HepG2 (cell line): ENCODE measurements around the gene REST. TPM values are rescaled to one million over a fixed set of nuclear protein-coding genes. Genes with fewer than 3 reads are reported as not detected.

ENCODE experiments used
- CHD4 ChIP-seq: fragments of 200-600 bp; sonication (generic); IDR thresholded peaks from 2 replicates; pipeline ENCODE4 v1.7.0; 2017; ENCODE audit warnings: mild to moderate bottlenecking, low read length, borderline replicate concordance
- NFATC3 ChIP-seq: sonication (generic); formaldehyde crosslinking; IDR thresholded peaks from 2 replicates; pipeline ENCODE4 v1.5.1; 2020; ENCODE audit warnings: mild to moderate bottlenecking, missing genetic modification reagents
- NR2F6 ChIP-seq, 2 experiments: IDR thresholded peaks; 2 replicates each; pipeline ENCODE4 v1.6.1; 2016; ENCODE audit warnings: antibody characterized with exemption in 1 of 2, mild to moderate bottlenecking in 1 of 2
- ZFYVE20 ChIP-seq: sonication (generic); formaldehyde crosslinking; IDR thresholded peaks from 2 replicates; pipeline ENCODE4 v1.8.0; 2023; ENCODE audit warnings: low read depth, mild to moderate bottlenecking, moderate library complexity, missing genetic modification reagents, borderline replicate concordance
- ZNF605 ChIP-seq: sonication (generic); formaldehyde crosslinking; IDR thresholded peaks from 2 replicates; pipeline ENCODE4 v1.8.0; 2022; ENCODE audit warnings: mild to moderate bottlenecking, missing genetic modification reagents
- polyA plus RNA-seq, 8 experiments: library from polyadenylated mRNA; depleted of rRNA in 3 of 8; stranded (reverse) in 7 of 8; unstranded in 1 of 8; fragments of >200 nt; fragmentation: Illumina TruSeq in 4 of 8; extraction: Trizol in 4 of 8; gene quantifications; 2 replicates each; pipeline versions ENCODE4 v1.2.1 to v1.2.3, GENCODE V29; 2011 to 2016; ENCODE audit warnings: low read depth in 4 of 8, missing spikeins in 1 of 8, mixed read lengths in 1 of 8; ENCODE audit not compliant: insufficient read depth in 1 of 8
- total RNA-seq, 5 experiments: library from RNA; depleted of rRNA; stranded (reverse); fragments of >200 nt; fragmentation: Illumina TruSeq; extraction: Trizol; gene quantifications; 2 replicates each; pipeline ENCODE4 v1.2.3, GENCODE V29; 2016; ENCODE audit warnings: low read depth in 1 of 5
- TF ChIP-seq, protein P1 (sequence below): sonication (generic); formaldehyde crosslinking; IDR thresholded peaks from 2 replicates; pipeline ENCODE4 v1.4.0; 2020; ENCODE audit warnings: missing genetic modification reagents
- TF ChIP-seq, protein P2 (sequence below): IDR thresholded peaks from 2 replicates; pipeline ENCODE4 v1.4.0; 2020; ENCODE audit warnings: mild to moderate bottlenecking, missing genetic modification reagents
- TF ChIP-seq, protein P3 (sequence below): sonication (generic); formaldehyde crosslinking; IDR thresholded peaks from one replicate; pipeline ENCODE4 v1.5.1; 2020; ENCODE audit warnings: mild to moderate bottlenecking, missing genetic modification reagents; ENCODE audit errors: not compliant biosample characterization
- TF ChIP-seq, protein P4 (sequence below): sonication (generic); formaldehyde crosslinking; IDR thresholded peaks from 2 replicates; pipeline ENCODE4 v1.5.0; 2020; ENCODE audit warnings: mild to moderate bottlenecking, missing genetic modification reagents
- TF ChIP-seq, protein P5 (sequence below): sonication (generic); formaldehyde crosslinking; IDR thresholded peaks from 2 replicates; pipeline ENCODE4 v1.8.0; 2022; ENCODE audit warnings: mild to moderate bottlenecking, missing genetic modification reagents, moderate library complexity

The REST gene
- total and polyA plus RNA-seq, 2 of the 13 experiments (the other 11 are each of a cell fraction or from before 2014, with no cell fraction given) = 12.7 to 22.4 TPM

DNA sequence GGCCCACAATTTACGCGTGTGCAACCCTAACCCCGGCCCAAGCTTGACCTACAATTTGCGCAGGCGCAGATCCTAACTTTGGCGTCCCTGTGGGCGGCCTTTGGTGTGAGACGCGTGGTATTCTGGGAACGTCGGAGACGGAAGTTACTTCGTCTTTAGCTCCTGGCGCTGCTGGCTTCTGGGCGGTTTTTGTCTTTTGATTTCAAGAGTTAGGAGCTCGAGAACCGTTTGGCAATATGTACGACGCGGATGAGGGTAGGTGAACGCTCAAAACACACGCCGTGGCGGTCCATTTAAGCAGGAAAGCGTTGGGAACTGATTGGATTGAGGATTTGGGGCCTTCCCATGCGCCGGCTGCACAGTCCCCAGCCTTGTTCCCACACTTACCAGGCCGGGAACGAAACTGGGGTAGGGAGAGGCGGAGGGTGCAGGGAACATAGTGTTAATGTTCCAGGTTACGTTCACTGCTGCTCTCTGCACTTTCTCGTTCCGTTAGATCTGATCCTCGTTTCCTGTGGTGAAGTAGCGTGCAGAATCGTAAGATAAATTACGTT is 71.1 kb downstream of the REST start, which contains the start of gene POLR2B (continued):
- TF ChIP-seq ZFYVE20 (CRISPR knock-in tag) (no peak), NFATC3 (CRISPR knock-in tag) (0 out of 2 replicates have a peak, but pooled peaks have one; percentile 48), ZNF605 (CRISPR knock-in tag) (no peak; the same call in 1 of the 2 replicates), NR2F6 (IDR thresholded peaks at IDR 0.05) (no peak), NR2F6 (CRISPR knock-in tag; IDR thresholded peaks at IDR 0.05) (no peak), CHD4 (no peak)
- TF ChIP-seq, protein P1, sequence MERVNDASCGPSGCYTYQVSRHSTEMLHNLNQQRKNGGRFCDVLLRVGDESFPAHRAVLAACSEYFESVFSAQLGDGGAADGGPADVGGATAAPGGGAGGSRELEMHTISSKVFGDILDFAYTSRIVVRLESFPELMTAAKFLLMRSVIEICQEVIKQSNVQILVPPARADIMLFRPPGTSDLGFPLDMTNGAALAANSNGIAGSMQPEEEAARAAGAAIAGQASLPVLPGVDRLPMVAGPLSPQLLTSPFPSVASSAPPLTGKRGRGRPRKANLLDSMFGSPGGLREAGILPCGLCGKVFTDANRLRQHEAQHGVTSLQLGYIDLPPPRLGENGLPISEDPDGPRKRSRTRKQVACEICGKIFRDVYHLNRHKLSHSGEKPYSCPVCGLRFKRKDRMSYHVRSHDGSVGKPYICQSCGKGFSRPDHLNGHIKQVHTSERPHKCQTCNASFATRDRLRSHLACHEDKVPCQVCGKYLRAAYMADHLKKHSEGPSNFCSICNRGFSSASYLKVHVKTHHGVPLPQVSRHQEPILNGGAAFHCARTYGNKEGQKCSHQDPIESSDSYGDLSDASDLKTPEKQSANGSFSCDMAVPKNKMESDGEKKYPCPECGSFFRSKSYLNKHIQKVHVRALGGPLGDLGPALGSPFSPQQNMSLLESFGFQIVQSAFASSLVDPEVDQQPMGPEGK = no peak; the same call in 1 of the 2 replicates
- TF ChIP-seq, protein P2, sequence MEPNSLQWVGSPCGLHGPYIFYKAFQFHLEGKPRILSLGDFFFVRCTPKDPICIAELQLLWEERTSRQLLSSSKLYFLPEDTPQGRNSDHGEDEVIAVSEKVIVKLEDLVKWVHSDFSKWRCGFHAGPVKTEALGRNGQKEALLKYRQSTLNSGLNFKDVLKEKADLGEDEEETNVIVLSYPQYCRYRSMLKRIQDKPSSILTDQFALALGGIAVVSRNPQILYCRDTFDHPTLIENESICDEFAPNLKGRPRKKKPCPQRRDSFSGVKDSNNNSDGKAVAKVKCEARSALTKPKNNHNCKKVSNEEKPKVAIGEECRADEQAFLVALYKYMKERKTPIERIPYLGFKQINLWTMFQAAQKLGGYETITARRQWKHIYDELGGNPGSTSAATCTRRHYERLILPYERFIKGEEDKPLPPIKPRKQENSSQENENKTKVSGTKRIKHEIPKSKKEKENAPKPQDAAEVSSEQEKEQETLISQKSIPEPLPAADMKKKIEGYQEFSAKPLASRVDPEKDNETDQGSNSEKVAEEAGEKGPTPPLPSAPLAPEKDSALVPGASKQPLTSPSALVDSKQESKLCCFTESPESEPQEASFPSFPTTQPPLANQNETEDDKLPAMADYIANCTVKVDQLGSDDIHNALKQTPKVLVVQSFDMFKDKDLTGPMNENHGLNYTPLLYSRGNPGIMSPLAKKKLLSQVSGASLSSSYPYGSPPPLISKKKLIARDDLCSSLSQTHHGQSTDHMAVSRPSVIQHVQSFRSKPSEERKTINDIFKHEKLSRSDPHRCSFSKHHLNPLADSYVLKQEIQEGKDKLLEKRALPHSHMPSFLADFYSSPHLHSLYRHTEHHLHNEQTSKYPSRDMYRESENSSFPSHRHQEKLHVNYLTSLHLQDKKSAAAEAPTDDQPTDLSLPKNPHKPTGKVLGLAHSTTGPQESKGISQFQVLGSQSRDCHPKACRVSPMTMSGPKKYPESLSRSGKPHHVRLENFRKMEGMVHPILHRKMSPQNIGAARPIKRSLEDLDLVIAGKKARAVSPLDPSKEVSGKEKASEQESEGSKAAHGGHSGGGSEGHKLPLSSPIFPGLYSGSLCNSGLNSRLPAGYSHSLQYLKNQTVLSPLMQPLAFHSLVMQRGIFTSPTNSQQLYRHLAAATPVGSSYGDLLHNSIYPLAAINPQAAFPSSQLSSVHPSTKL (CRISPR knock-in tag) = peak; percentile 13; the same call in 1 of the 2 replicates
- TF ChIP-seq, protein P3, sequence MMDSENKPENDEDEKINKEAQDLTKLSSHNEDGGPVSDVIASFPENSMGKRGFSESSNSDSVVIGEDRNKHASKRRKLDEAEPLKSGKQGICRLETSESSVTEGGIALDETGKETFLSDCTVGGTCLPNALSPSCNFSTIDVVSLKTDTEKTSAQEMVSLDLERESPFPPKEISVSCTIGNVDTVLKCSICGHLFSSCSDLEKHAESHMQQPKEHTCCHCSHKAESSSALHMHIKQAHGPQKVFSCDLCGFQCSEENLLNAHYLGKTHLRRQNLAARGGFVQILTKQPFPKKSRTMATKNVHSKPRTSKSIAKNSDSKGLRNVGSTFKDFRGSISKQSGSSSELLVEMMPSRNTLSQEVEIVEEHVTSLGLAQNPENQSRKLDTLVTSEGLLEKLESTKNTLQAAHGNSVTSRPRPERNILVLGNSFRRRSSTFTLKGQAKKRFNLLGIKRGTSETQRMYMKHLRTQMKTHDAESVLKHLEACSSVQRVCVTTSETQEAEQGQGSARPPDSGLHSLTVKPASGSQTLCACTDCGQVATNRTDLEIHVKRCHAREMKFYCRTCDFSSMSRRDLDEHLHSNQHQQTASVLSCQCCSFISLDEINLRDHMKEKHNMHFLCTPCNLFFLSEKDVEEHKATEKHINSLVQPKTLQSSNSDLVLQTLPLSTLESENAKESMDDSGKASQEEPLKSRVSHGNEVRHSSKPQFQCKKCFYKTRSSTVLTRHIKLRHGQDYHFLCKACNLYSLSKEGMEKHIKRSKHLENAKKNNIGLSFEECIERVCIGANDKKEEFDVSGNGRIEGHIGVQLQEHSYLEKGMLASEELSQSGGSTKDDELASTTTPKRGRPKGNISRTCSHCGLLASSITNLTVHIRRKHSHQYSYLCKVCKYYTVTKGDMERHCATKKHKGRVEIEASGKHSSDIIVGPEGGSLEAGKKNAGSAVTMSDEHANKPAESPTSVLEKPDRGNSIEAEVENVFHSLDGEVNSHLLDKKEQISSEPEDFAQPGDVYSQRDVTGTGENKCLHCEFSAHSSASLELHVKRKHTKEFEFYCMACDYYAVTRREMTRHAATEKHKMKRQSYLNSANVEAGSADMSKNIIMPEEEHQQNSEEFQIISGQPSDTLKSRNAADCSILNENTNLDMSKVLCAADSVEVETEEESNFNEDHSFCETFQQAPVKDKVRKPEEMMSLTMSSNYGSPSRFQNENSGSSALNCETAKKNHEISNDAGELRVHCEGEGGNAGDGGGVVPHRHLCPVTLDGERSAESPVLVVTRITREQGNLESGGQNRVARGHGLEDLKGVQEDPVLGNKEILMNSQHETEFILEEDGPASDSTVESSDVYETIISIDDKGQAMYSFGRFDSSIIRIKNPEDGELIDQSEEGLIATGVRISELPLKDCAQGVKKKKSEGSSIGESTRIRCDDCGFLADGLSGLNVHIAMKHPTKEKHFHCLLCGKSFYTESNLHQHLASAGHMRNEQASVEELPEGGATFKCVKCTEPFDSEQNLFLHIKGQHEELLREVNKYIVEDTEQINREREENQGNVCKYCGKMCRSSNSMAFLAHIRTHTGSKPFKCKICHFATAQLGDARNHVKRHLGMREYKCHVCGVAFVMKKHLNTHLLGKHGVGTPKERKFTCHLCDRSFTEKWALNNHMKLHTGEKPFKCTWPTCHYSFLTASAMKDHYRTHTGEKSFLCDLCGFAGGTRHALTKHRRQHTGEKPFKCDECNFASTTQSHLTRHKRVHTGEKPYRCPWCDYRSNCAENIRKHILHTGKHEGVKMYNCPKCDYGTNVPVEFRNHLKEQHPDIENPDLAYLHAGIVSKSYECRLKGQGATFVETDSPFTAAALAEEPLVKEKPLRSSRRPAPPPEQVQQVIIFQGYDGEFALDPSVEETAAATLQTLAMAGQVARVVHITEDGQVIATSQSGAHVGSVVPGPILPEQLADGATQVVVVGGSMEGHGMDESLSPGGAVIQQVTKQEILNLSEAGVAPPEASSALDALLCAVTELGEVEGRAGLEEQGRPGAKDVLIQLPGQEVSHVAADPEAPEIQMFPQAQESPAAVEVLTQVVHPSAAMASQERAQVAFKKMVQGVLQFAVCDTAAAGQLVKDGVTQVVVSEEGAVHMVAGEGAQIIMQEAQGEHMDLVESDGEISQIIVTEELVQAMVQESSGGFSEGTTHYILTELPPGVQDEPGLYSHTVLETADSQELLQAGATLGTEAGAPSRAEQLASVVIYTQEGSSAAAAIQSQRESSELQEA (CRISPR knock-in tag) = peak; percentile 39
- TF ChIP-seq, protein P4, sequence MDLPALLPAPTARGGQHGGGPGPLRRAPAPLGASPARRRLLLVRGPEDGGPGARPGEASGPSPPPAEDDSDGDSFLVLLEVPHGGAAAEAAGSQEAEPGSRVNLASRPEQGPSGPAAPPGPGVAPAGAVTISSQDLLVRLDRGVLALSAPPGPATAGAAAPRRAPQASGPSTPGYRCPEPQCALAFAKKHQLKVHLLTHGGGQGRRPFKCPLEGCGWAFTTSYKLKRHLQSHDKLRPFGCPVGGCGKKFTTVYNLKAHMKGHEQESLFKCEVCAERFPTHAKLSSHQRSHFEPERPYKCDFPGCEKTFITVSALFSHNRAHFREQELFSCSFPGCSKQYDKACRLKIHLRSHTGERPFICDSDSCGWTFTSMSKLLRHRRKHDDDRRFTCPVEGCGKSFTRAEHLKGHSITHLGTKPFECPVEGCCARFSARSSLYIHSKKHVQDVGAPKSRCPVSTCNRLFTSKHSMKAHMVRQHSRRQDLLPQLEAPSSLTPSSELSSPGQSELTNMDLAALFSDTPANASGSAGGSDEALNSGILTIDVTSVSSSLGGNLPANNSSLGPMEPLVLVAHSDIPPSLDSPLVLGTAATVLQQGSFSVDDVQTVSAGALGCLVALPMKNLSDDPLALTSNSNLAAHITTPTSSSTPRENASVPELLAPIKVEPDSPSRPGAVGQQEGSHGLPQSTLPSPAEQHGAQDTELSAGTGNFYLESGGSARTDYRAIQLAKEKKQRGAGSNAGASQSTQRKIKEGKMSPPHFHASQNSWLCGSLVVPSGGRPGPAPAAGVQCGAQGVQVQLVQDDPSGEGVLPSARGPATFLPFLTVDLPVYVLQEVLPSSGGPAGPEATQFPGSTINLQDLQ (CRISPR knock-in tag) = no peak
- TF ChIP-seq, protein P5, sequence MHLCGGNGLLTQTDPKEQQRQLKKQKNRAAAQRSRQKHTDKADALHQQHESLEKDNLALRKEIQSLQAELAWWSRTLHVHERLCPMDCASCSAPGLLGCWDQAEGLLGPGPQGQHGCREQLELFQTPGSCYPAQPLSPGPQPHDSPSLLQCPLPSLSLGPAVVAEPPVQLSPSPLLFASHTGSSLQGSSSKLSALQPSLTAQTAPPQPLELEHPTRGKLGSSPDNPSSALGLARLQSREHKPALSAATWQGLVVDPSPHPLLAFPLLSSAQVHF (CRISPR knock-in tag) = 0 out of 2 replicates have a peak, but pooled peaks have one; percentile 32
